PFSK-1 (cell line): ENCODE measurements around the gene DICER1.

Experiments used
- FOXP2 ChIP-seq: optimal IDR thresholded peaks from 2 replicates; pipeline ENCODE3; 2011; ENCODE audit warnings: borderline replicate concordance, control low read depth, inconsistent platforms; ENCODE audit not compliant: insufficient read depth; ENCODE audit errors: extremely low read length, extremely low read depth
- POLR2AphosphoS5 ChIP-seq: IDR thresholded peaks from 2 replicates; pipeline ENCODE4 v1.6.1; 2012; ENCODE audit warnings: low read depth, mild to moderate bottlenecking, control low read depth, low read length, moderate library complexity
- SIN3A ChIP-seq: IDR thresholded peaks from 2 replicates; pipeline ENCODE4 v1.6.1; 2012; ENCODE audit warnings: mild to moderate bottlenecking, low read length, moderate library complexity, borderline replicate concordance; ENCODE audit not compliant: insufficient read depth
- TAF1 ChIP-seq: IDR thresholded peaks from 2 replicates; pipeline ENCODE4 v1.6.1; 2012; ENCODE audit warnings: low read length, control low read depth, borderline replicate concordance; ENCODE audit not compliant: insufficient read depth
- TF ChIP-seq, protein P1 (sequence below), 2 experiments: IDR thresholded peaks; 2 replicates each; pipeline versions ENCODE4 v1.6.1 to v1.8.0; 2011 to 2012; ENCODE audit warnings: low read depth in 2 of 2, low read length in 2 of 2, control low read depth in 1 of 2, inconsistent platforms in 1 of 2, mild to moderate bottlenecking in 1 of 2, moderate library complexity in 1 of 2; ENCODE audit not compliant: insufficient read depth in 1 of 2

GRCh38 chr14:95122621-95122945 is 34.7 kb downstream of the DICER1 start:
- TF ChIP-seq TAF1 (no peak), POLR2AphosphoS5 (no peak), SIN3A (no peak), FOXP2 (no peak)
- TF ChIP-seq, protein P1, sequence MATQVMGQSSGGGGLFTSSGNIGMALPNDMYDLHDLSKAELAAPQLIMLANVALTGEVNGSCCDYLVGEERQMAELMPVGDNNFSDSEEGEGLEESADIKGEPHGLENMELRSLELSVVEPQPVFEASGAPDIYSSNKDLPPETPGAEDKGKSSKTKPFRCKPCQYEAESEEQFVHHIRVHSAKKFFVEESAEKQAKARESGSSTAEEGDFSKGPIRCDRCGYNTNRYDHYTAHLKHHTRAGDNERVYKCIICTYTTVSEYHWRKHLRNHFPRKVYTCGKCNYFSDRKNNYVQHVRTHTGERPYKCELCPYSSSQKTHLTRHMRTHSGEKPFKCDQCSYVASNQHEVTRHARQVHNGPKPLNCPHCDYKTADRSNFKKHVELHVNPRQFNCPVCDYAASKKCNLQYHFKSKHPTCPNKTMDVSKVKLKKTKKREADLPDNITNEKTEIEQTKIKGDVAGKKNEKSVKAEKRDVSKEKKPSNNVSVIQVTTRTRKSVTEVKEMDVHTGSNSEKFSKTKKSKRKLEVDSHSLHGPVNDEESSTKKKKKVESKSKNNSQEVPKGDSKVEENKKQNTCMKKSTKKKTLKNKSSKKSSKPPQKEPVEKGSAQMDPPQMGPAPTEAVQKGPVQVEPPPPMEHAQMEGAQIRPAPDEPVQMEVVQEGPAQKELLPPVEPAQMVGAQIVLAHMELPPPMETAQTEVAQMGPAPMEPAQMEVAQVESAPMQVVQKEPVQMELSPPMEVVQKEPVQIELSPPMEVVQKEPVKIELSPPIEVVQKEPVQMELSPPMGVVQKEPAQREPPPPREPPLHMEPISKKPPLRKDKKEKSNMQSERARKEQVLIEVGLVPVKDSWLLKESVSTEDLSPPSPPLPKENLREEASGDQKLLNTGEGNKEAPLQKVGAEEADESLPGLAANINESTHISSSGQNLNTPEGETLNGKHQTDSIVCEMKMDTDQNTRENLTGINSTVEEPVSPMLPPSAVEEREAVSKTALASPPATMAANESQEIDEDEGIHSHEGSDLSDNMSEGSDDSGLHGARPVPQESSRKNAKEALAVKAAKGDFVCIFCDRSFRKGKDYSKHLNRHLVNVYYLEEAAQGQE (IDR thresholded peaks at IDR 0.05; ENCODE audit: insufficient read depth in 1 of 2, low read depth in 2 of 2, low read length in 2 of 2) = no peak
